GM19240 (cell line): ENCODE results near the gene FAM174B.

Source experiments
- DNase-seq: peaks from one replicate; pipeline ENCODE4 v3.0.0; 2011; ENCODE audit warnings: low spot score; ENCODE audit not compliant: insufficient read length

Gene FAM174B

GRCh38 chr15:92574566-92574965, 81.0 kb downstream of the FAM174B start:
- no peak for DNase-seq

DNA sequence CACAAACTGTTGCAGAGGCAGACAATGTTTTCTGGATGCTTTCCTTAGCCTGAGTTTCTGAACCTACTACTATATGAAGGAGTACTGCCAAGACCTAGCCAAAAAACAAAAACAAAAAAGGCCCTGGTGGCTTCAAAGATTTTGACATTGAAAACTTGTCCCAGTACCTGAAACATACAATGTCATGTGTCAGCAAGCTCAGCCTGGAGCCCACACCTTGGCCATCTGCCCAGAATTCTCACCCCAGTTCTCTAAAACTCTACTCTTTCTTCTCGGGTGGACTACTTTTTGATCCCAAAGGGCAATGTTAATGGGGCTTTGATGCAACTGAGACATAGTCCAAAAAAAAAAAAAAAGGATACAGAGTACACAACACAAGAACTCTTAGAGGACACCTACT, 81.4 kb downstream of the FAM174B start:
- DNase-seq = no peak

DNA sequence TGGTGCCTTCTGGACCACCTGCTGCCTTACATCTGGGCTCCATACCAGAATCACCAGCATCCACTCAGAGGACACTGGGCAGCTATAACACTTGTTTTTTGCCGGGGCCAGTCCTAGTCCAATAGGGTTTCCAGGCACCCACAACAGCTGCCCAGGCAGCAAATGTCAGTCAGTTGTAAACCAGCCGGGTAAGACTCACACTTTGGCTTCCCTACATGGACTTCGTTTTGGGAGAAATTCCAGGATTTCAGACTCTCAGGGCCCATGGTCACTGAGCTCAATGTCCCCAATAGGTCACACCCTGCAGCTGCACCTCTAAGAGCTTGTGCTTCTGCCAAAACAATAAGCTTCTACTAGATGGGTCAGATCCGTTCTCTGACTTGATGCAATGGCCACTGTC, 83.8 kb downstream of the FAM174B start:
- no peak for DNase-seq

DNA sequence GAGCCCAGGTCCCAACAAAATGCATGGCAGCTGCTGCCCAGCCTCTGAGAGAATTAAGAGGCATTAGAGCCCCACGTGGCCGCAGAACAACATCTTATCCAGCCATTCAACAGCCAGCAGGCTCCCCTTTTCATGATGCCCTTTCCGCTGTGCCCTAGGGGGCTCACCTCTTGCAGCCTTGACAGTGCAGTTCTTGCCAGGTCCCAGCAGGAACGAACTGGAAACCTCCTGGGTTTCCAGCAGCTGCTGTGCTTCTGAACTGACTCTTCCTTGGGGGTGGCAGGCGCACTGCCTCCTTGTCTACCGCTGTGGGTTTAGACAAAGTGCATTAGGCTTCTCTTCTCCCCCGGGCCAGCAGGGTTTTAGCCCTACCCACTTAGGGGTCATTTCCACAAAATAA, 85.2 kb downstream of the FAM174B start:
- DNase-seq = no peak

DNA sequence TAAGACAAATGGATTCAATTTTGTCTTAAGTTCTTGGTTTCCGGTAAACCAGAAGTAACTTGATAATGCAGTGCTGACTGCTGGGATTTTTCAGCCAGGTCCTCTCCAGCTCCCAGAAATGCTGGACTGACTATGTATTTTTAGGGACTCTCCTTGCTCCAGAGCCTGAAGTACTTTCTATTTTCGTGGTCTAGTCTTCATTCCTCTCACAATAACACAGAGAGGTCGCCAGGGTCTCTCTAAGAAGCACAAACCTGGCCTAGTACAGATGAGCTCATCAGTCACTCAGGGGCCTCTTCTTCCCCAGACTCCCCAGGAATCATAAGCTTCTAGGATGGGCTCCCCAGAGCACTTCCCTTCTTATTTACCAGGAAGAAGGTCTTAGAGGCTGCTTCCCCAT, 85.8 kb downstream of the FAM174B start:
- no peak for DNase-seq
